Stimulated activated CD8-positive, alpha-beta memory T cell treated with anti-CD3 and anti-CD28 coated beads, Interleukin-2, amount 100 ng/mL, for 1 hour (primary cell): Measurements from ENCODE around the gene SLC26A11.
"Not testable (repeated sequence)": the region's sequence is repeated elsewhere in the genome, so short reads cannot be mapped to it uniquely, and the experiment has no call there.

ENCODE experiments used
- DNase-seq, 2 donors: peaks; one replicate each; pipeline ENCODE4 v3.0.0-alpha.2; 2020; ENCODE audit warnings: low read depth in 2 of 2

SLC26A11 gene

GRCh38 chr17:80243526-80244433 is 23.6 kb downstream of the SLC26A11 start:
- DNase-seq: no peak

DNA sequence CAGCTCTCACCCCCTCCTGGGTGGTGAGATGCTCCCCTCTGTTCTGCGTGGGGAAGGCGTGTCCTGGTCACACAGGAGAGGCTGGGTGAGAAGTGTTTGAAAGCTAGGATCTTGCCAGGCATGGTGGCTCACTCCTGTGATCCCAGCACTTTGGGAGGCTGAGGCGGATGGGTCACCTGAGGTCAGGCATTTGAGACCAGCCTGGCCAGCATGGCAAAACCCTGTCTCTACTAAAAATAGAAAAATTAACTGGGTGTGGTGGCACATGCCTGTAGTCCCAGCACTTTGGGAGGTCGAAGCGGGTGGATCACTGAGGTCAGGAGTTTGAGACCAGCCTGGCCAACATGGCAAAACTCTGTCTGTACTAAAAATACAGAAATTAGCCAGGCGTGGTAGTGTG is 24.2 kb downstream of the SLC26A11 start:
- DNase-seq: not testable (repeated sequence)

DNA sequence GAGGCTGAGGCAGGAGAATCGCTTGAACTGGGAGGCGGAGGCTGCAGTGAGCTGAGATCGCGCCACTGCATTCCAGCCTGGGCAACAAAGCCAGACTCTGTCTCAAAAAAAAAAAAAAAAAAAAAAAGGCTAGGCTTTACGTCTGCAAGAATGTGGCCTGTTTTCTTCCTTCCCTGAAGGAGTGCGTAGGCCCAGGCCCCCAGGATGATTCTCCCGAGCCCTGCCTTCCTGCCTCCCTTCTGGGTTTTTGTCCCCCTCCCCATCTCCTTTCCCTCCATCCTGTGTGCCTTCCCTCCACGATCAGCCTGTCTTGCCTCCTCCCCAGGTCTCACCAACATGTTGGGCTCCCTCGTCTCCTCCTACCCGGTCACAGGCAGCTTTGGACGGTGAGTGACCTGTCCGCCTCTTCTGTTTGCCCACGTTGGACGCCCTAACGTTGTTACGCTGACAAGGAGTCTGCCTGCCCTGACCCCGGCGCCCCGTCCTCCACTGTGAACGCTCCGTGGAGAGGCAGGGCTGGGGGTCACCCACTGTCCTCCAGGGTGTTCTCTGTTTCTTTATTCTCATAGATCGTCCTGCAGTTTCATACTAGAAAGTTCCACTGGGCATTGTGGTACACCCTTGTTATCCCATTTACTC is 24.8 kb downstream of the SLC26A11 start:
- DNase-seq: no peak

GRCh38 chr17:80245566-80246265 is 25.5 kb downstream of the SLC26A11 start:
- DNase-seq: no peak

- no peak for DNase-seq
Observed at GRCh38 chr17:80246266-80246681, 26.0 kb downstream of the SLC26A11 start.

DNA sequence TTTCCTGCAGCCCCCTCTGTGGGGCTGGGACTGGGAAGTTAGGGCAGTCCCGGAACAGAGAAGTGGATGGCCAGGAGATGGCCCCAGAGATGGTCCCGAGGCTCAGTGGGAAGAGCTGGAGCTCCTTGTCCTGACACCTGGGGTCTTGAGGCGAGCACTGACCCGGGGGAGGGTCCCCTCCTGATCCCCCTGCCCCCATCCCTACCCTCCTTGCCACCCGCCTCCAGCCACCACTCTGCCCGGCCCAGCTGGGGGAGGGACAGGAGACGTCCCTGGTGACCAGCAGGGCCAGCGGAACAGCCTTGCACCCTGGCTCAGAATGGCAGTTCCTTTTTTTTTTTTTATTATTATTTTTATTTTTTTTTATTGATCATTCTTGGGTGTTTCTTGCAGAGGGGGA is 26.5 kb downstream of the SLC26A11 start:
- no peak for DNase-seq

GRCh38 chr17:80247561-80247960 is 27.3 kb downstream of the SLC26A11 start:
- DNase-seq: no peak

DNA sequence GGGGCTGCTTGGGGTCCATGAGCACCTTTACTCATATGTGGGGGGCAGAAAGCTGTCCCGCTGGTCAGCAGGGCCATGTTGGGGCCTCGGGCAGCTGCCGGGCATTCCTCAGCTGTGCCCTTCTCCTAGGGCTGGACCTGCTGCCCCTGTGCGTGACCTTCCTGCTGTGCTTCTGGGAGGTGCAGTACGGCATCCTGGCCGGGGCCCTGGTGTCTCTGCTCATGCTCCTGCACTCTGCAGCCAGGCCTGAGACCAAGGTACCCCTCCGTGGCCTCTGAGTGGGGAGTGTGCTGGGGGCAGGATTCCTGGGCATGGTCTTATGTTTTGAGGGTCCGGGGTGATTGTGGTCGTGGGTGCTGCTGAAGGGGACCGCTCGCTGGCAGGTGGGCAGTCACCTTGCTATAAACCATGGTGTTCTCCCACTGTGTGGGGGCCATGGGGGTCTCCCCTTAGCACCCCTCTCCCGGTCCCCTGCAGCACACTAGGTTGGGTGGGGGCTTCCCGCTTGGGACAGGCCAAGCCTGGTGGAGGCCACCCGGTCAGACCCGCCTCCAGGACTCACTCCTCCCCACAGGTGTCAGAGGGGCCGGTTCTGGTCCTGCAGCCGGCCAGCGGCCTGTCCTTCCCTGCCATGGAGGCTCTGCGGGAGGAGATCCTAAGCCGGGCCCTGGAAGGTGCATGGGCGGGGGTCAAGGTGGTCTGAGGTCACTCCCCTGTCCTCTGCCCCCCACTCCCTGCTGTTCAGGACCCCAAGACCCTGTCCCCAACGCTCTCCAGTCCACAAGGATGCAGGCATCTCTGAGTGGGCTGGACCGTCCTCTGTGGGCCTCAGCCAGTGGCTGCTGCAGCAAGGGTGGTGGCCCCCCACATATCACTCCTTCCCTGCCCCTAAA is 28.0 kb downstream of the SLC26A11 start:
- DNase-seq: no peak

- DNase-seq: no peak
Observed at GRCh38 chr17:80248894-80249710, 28.9 kb downstream of the SLC26A11 start.

GRCh38 chr17:80251966-80252365 is 31.7 kb downstream of the SLC26A11 start:
- DNase-seq: no peak

DNA sequence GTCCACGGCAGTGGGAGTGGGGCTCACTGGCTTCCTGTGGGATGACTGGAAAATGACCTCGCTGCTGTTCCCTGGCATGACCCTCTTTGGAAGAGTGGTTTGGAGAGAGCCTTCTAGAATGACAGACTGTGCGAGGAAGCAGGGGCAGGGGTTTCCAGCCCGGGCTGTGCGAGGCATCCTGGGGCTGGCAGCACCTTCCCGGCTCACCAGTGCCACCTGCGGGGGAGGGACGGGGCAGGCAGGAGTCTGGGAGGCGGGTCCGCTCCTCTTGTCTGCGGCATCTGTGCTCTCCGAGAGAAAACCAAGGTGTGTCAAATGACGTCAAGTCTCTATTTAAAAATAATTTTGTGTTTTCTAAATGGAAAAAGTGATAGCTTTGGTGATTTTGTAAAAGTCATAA is 32.6 kb downstream of the SLC26A11 start:
- DNase-seq: peak; percentile 74 to 76

GRCh38 chr17:80253631-80254395 is 33.6 kb downstream of the SLC26A11 start:
- DNase-seq: no peak

DNA sequence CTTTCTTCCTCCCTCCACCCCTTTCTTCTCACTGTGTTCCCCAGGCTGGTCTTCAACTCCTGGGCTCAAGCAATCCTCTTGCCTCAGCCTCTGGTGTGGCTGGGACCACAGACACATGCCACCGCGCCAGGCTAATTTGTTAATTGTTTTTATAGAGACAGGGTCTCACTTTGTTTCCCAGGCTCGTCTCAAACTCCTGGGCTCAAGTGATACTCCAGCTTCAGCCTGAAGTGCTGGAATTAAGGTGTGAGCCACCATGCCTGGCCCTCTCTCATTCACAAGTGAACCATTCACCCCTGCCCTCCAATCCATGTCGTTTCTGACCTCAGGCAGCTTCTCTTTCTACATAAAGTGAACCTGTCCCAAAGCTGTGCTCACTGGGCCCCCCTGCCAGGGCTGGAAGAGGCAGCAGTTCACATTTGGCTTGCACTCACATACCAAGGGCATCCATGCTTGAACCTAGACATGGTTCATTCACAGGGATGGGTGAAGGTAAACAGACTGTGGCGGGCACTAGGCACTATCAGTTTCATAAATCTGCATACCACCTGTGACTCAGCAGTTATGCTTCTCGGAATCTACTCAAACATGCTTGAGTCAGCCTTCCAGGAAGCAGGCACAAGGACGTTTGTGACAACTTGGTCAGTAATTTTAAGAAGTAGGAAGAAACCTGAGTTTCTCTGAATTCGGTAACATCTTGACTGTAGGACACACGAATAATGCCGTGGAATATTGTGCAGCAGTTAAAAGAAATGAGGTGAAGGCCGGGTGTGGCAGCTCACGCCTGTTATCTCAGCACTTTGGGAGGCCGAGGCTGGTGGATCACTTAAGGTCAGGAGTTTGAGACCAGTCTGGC is 34.4 kb downstream of the SLC26A11 start:
- peak in 1 of 2 donors; percentile 19 for DNase-seq

DNA sequence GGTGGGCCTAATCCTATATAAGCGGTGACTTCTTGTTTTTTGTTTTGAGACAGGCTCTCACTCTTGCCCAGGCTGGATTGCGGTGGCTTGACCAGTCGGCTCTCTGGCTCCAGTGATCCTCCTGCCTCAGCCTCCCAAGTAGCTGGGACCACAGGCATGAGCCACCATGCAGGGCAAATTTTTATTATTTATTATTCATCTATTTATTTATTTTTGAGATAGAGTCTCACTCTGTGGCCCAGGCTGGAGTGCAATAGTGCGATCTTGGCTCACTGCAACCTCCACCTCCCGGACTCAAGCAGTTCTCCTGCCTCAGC is 35.8 kb downstream of the SLC26A11 start:
- no peak for DNase-seq

- DNase-seq: no peak
Observed at GRCh38 chr17:80257716-80258213, 37.5 kb downstream of the SLC26A11 start.

GRCh38 chr17:80258296-80258695 is 38.1 kb downstream of the SLC26A11 start:
- DNase-seq: not testable (repeated sequence)

- DNase-seq: no peak
Observed at GRCh38 chr17:80259457-80260068, 39.3 kb downstream of the SLC26A11 start.

GRCh38 chr17:80260069-80260535 is 39.9 kb downstream of the SLC26A11 start:
- peak; percentile 56 to 66 for DNase-seq
